GM21526 (cell line): ENCODE results near the gene GCSAM.

ENCODE experiments used
- ATAC-seq: cut with Tn5 transposase; IDR thresholded peaks from one replicate; pipeline ENCODE4 v1.9.1; 2021; ENCODE audit warnings: moderate library complexity; ENCODE audit not compliant: unreplicated experiment, low FRiP score

GCSAM gene

GRCh38 chr3:112109322-112109721 lies 23.7 kb downstream of the GCSAM start:
- ATAC-seq: no peak

- ATAC-seq: no peak
These were observed 28.3 kb downstream of the GCSAM start for GRCh38 chr3:112104774-112105173.

GRCh38 chr3:112101916-112102315 lies 31.1 kb downstream of the GCSAM start:
- ATAC-seq: no peak

- no peak for ATAC-seq
These were observed 35.7 kb downstream of the GCSAM start for GRCh38 chr3:112097378-112097777.

- ATAC-seq: no peak
These were observed 36.9 kb downstream of the GCSAM start for GRCh38 chr3:112096176-112096575.

GRCh38 chr3:112095731-112096130 lies 37.3 kb downstream of the GCSAM start:
- no peak for ATAC-seq

GRCh38 chr3:112093180-112093522 lies 39.9 kb downstream of the GCSAM start:
- ATAC-seq: no peak

GRCh38 chr3:112092496-112093179 lies 40.4 kb downstream of the GCSAM start:
- ATAC-seq: no peak

- ATAC-seq: no peak
These were observed 42.0 kb downstream of the GCSAM start for GRCh38 chr3:112090887-112091586.

GRCh38 chr3:112089956-112090886 lies 42.8 kb downstream of the GCSAM start:
- no peak for ATAC-seq

GRCh38 chr3:112088944-112089343 lies 44.1 kb downstream of the GCSAM start:
- no peak for ATAC-seq

GRCh38 chr3:112087746-112088145 lies 45.3 kb downstream of the GCSAM start:
- ATAC-seq: no peak

- ATAC-seq: no peak
These were observed 46.0 kb downstream of the GCSAM start for GRCh38 chr3:112086875-112087524.

- peak; percentile 93 for ATAC-seq
These were observed 46.8 kb downstream of the GCSAM start, which contains the start of gene C3orf52 for GRCh38 chr3:112086076-112086854. Gene C3orf52 (plus strand): TSS chr3:112086389. CDS start chr3:112086408, 19 bp downstream.

- no peak for ATAC-seq
These were observed 47.3 kb downstream of the GCSAM start for GRCh38 chr3:112085735-112086075.

GRCh38 chr3:112084980-112085705 lies 47.9 kb downstream of the GCSAM start:
- ATAC-seq: no peak

GRCh38 chr3:112083239-112083638 lies 49.8 kb downstream of the GCSAM start:
- ATAC-seq: no peak

- no peak for ATAC-seq
These were observed 54.6 kb downstream of the GCSAM start for GRCh38 chr3:112078125-112079083.
